Left ventricle myocardium inferior (tissue), 1 donor: ENCODE results near the gene IL24. TPM values are rescaled to one million over a fixed set of nuclear protein-coding genes. Genes with fewer than 3 reads are reported as not detected.

Experiments used
- DNase-seq: peaks from one replicate; pipeline ENCODE4 v3.0.0-alpha.2; 2020
- H3K27ac ChIP-seq: fragments of 200-600 bp; replicated peaks from 2 replicates; pipeline ENCODE4 v1.8.0; 2021
- H3K27me3 ChIP-seq: fragments of 200-600 bp; 2 replicates; pipeline ENCODE4 v1.8.0; 2021; ENCODE audit warnings: low read depth
- H3K36me3 ChIP-seq: fragments of 200-600 bp; 2 replicates; pipeline ENCODE4 v1.8.0; 2021
- H3K4me1 ChIP-seq: fragments of 200-600 bp; 2 replicates; pipeline ENCODE4 v1.8.0; 2021
- H3K4me3 ChIP-seq: fragments of 200-600 bp; 2 replicates; pipeline ENCODE4 v1.8.0; 2021; ENCODE audit warnings: mild to moderate bottlenecking, moderate library complexity
- H3K9me3 ChIP-seq: fragments of 200-600 bp; replicated peaks from 2 replicates; pipeline ENCODE4 v1.8.0; 2021
- intact Hi-C: fragments of 100-400 bp; cut with micrococcal nuclease; formaldehyde crosslinking; loops from one replicate; pipeline ENCODE4 v1.11.0; 2022
- total RNA-seq: library from RNA; stranded (reverse); fragmentation: NEBNext Ultra II Directional; extraction: Animal tissue kit (Norgen Biotek cat#: 25700); gene quantifications from one replicate; pipeline ENCODE4 v1.2.1, GENCODE V29; 2021
- TF ChIP-seq, protein P1 (sequence below): fragments of 200-600 bp; IDR thresholded peaks from 2 replicates; pipeline ENCODE4 v1.8.0; 2021; ENCODE audit warnings: antibody characterized with exemption, mild to moderate bottlenecking, borderline replicate concordance
- donor health status: DM: no; HTN: yes; CAD: no; lungs with severe emphysema.

The IL24 gene
- total RNA-seq, 1 donor from 2014 or later, result not detected

DNA sequence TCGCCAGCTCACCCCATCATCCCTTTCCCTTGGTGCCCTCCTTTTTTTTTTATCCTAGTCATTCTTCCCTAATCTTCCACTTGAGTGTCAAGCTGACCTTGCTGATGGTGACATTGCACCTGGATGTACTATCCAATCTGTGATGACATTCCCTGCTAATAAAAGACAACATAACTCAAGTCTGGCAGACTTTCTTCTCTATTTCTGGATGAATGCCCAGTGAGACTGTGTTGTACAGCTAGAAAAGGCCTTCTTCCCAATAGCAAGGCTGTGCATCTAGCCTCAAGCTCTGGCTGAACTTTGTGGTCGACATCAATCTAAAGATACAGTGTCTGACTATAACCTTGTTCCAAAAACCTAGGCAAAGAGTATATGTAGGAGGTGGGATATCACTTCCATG lies 6.4 kb downstream of the IL24 start:
- H3K4me1 ChIP-seq, result peaks cover 18% of the 10 kb centered on the region
- no peak for DNase-seq
- intact Hi-C loops, result no loop called here
- H3K27me3 ChIP-seq, result peaks cover 15% of the 10 kb centered on the region
- H3K4me3 ChIP-seq, result no peak overlapping the region
- H3K9me3 ChIP-seq, result no peaks in the 10 kb centered on the region
- no peaks in the 10 kb centered on the region for H3K36me3 ChIP-seq
- TF ChIP-seq, protein P1, sequence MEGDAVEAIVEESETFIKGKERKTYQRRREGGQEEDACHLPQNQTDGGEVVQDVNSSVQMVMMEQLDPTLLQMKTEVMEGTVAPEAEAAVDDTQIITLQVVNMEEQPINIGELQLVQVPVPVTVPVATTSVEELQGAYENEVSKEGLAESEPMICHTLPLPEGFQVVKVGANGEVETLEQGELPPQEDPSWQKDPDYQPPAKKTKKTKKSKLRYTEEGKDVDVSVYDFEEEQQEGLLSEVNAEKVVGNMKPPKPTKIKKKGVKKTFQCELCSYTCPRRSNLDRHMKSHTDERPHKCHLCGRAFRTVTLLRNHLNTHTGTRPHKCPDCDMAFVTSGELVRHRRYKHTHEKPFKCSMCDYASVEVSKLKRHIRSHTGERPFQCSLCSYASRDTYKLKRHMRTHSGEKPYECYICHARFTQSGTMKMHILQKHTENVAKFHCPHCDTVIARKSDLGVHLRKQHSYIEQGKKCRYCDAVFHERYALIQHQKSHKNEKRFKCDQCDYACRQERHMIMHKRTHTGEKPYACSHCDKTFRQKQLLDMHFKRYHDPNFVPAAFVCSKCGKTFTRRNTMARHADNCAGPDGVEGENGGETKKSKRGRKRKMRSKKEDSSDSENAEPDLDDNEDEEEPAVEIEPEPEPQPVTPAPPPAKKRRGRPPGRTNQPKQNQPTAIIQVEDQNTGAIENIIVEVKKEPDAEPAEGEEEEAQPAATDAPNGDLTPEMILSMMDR, result no peak
- H3K27ac ChIP-seq, result peak overlapping the region; percentile 47

DNA sequence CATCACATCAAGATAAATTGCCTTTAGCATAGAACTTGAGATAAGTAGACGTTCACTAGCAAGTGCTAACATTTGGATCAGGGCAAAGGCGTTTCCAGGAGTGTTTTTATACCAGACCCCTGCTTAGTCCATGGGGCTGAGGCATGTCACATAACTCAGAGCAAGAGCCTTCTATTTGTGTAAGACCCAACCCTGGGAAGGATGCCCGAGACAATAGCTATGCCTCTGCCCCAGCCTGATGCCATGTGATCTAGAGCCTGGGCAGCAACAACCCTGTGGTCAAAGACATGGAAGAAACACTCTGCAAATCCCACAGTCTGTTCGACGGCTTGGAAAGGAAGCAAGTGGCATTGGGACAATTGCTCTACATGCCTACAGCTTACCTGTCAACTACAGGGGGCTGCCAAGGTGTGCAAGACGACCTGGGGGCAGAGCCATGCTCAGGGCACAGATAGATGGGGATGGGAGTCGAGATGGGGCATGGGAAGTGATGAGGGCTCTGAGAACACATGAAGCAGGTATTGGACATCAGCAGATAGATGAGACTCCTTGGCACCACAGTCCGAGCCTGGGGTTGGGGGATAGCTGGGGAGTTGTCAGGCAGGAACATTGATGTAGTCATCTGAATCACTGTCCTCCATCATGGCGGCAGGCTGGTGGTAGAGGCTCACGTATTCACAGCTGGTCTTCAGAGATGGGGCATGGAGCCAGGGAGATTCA lies 7.3 kb downstream of the IL24 start:
- intact Hi-C loops, result no loop called here
- Histone ChIP-seq H3K27me3 (peaks cover 23% of the 10 kb centered on the region), H3K4me1 (peaks cover 27% of the 10 kb centered on the region), H3K4me3 (no peak overlapping the region), H3K27ac (peak overlapping the region; percentile 47), H3K36me3 (no peaks in the 10 kb centered on the region), H3K9me3 (no peaks in the 10 kb centered on the region)
- TF ChIP-seq, protein P1, result no peak
- no peak for DNase-seq

DNA sequence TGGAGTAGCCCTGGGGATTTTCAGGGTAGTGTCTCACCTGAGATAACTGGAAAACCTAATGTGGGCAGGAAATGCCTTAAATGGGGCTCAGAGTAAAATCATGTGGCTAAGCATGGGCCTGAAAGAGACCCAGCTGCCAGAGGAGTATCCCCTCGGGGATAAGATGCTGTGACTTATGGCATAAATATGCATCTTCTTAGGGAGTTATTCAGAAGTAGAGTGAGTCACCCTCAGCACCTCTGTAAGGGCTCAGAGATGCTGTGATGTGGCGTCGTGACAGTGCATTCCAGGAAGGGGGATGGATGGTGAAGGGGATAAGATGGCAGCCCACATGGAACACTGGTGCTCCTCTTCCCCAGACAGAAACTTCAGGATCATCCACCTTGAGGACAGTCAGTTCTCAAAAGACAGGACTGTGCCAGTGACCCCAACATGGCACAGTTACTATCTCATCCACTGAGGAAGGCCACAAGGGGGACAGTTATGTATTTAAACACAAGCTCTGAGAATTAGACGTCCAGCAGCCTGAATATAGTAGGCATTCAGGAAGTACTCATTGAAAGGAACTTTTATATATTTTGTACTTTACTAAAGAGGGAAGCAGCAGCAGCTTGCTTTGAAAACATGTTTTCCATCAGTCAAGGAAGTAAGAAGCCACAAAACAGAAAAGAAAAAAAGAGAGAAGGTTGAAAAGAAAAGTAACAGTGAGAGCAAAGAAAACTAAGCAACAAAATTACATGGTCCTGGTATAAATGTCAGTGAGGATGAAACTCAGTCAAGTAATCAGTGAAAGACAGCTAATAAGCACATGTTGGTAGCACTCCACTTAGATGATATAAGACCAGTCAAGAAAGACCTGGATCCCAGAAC lies 8.3 kb downstream of the IL24 start:
- no peak overlapping the region for H3K27ac ChIP-seq
- H3K4me3 ChIP-seq, result no peak overlapping the region
- H3K36me3 ChIP-seq, result no peaks in the 10 kb centered on the region
- TF ChIP-seq, protein P1, result no peak
- peaks cover 28% of the 10 kb centered on the region for H3K27me3 ChIP-seq
- intact Hi-C loops, result no loop called here
- no peaks in the 10 kb centered on the region for H3K9me3 ChIP-seq
- peaks cover 34% of the 10 kb centered on the region for H3K4me1 ChIP-seq
- no peak for DNase-seq

DNA sequence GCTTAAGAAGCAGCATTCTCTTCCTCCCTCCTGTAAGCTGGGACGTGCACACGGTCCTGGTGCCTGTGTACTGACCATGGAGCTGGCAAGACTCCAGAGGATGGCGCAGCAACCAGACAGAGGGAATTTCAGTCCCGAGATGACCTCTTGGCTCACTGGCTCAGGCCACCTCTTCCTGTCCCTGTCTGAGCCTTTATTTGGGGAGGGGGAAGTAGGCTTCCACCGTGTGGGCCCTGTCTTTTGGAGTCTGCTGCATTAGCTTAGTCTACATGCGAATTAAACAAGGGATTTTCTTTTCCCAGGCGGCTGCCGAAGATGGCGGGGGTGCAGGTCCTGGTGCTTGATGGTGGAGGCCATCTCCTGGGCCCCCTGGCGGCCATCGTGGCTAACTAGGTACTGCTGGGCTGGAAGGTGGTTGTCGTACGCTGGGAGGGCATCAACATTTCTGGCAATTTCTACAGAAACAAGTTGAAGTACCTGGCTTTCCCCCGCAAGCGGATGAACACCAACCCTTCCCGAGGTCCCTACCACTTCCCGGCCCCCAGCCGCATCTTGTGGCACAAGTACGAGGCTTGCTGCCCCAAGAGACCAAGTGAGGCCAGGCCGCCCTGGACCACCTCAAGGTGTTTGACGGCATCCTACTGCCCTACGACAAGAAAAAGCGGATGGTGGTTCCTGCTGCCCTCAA lies 10.2 kb downstream of the IL24 start:
- H3K27me3 ChIP-seq, result peaks cover 28% of the 10 kb centered on the region
- TF ChIP-seq, protein P1, result no peak
- H3K4me3 ChIP-seq, result no peak overlapping the region
- DNase-seq, result no peak
- H3K9me3 ChIP-seq, result no peaks in the 10 kb centered on the region
- no peaks in the 10 kb centered on the region for H3K36me3 ChIP-seq
- intact Hi-C loops, result no loop called here
- no peak overlapping the region for H3K27ac ChIP-seq
- H3K4me1 ChIP-seq, result peaks cover 34% of the 10 kb centered on the region

DNA sequence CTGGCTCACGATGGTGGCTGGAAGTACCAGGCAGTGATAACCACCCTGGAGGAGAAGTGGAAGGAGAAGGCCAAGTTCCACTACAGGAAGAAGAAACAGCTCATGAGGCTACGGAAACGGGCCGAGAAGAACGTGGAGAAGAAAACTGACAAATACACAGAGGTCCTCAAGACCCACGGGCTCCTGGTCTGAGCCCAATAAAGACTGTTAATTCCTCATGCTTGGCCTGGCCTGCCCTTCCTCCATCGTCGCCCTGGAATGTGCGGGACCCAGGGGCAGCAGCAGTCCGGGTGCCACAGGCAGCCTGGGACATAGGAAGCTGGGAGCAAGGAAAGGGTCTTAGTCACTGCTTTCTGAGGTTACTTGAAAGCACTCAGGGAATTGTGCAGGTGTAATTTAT lies 10.8 kb downstream of the IL24 start:
- H3K4me1 ChIP-seq, result peaks cover 31% of the 10 kb centered on the region
- TF ChIP-seq, protein P1, result no peak
- H3K4me3 ChIP-seq, result no peak overlapping the region
- H3K9me3 ChIP-seq, result no peaks in the 10 kb centered on the region
- intact Hi-C loops, result no loop called here
- DNase-seq, result no peak
- peaks cover 33% of the 10 kb centered on the region for H3K27me3 ChIP-seq
- H3K27ac ChIP-seq, result no peak overlapping the region
- H3K36me3 ChIP-seq, result no peaks in the 10 kb centered on the region
